Natural killer cell (primary cell): ENCODE data around the gene ZNF70. TPM values are rescaled to one million over a fixed set of nuclear protein-coding genes. Genes with fewer than 3 reads are reported as not detected.
"Not testable (repeated sequence)": the region's sequence is repeated elsewhere in the genome, so short reads cannot be mapped to it uniquely, and the experiment has no call there.

ENCODE experiments used
- ATAC-seq, 3 donors: fragments of 150-1000 bp in 2 of 3; fragments of 200-7000 bp in 1 of 3; cut with Tn5 transposase; 1 replicate in 1 of 3; 2 replicates in 2 of 3; pipeline ENCODE4 v1.10.0; 2021; ENCODE audit warnings: mild to moderate bottlenecking in 2 of 3, moderate library complexity in 2 of 3
- DNase-seq, 2 donors: peaks; one replicate each; pipeline versions ENCODE4 v3.0.0 to v3.0.0-alpha.2; 2013 to 2021; ENCODE audit warnings: mixed read lengths in 1 of 2
- H3K27ac ChIP-seq: one replicate; pipeline ENCODE4 v1.5.1; 2013; ENCODE audit warnings: mild to moderate bottlenecking, low read length
- H3K27me3 ChIP-seq: one replicate; pipeline ENCODE4 v1.6.1; 2013; ENCODE audit warnings: low read length; ENCODE audit not compliant: control insufficient read depth, insufficient read depth
- H3K36me3 ChIP-seq: one replicate; pipeline ENCODE4 v1.6.1; 2013; ENCODE audit warnings: low read length; ENCODE audit not compliant: control insufficient read depth, insufficient read depth
- H3K4me1 ChIP-seq: one replicate; pipeline ENCODE4 v1.6.1; 2013; ENCODE audit warnings: low read length; ENCODE audit not compliant: control insufficient read depth, insufficient read depth
- H3K4me3 ChIP-seq: one replicate; pipeline ENCODE4 v1.5.1; 2013; ENCODE audit warnings: low read length
- H3K9me3 ChIP-seq: one replicate; pipeline ENCODE4 v1.6.1; 2013; ENCODE audit warnings: low read length; ENCODE audit not compliant: control insufficient read depth, insufficient read depth
- H3K27ac Mint-ChIP-seq, 2 donors: one replicate each; pipeline ENCODE4 v1.8.0; 2022; ENCODE audit warnings: mild to moderate bottlenecking in 2 of 2, mixed read lengths in 2 of 2, moderate library complexity in 1 of 2
- H3K27me3 Mint-ChIP-seq, 2 donors: one replicate each; pipeline ENCODE4 v1.8.0; 2022; ENCODE audit warnings: low read depth in 2 of 2, mixed read lengths in 2 of 2
- H3K36me3 Mint-ChIP-seq: one replicate; pipeline ENCODE4 v1.8.0; 2022; ENCODE audit warnings: mixed read lengths
- H3K4me1 Mint-ChIP-seq, 2 donors: one replicate each; pipeline ENCODE4 v1.8.0; 2022; ENCODE audit warnings: mixed read lengths in 2 of 2
- H3K4me3 Mint-ChIP-seq: one replicate; pipeline ENCODE4 v1.8.0; 2022; ENCODE audit warnings: mild to moderate bottlenecking, moderate library complexity, mixed read lengths
- H3K9me3 Mint-ChIP-seq, 2 donors: one replicate each; pipeline ENCODE4 v1.8.0; 2022; ENCODE audit warnings: mixed read lengths in 2 of 2
- WGBS: methylation state at CpG from one replicate; pipeline ENCODE4 v1.1.7; 2013; ENCODE audit warnings: missing lambda C conversion rate; ENCODE audit not compliant: insufficient coverage; 5-methylcytosine and 5-hydroxymethylcytosine counted together
- intact Hi-C: fragments of 100-400 bp; cut with micrococcal nuclease; formaldehyde crosslinking; loops from one replicate; pipeline ENCODE4 v1.14.2; 2022
- total RNA-seq, 4 donors: library from RNA; stranded (reverse); fragments of 120-200 nt in 1 of 4; gene quantifications; one replicate each; pipeline versions ENCODE4 v1.2.3 to v1.2.4, GENCODE V29; 2013 to 2022
- TF ChIP-seq, protein P1 (sequence below): fragments of 200-600 bp; IDR thresholded peaks from one replicate; pipeline ENCODE4 v1.8.0; 2022; ENCODE audit warnings: antibody characterized with exemption

ZNF70 gene
- total RNA-seq, 3 donors from 2014 or later (not counting 1 experiment from before 2014, with no cell fraction given): 7.4 to 9.1 (median 7.7) TPM

DNA sequence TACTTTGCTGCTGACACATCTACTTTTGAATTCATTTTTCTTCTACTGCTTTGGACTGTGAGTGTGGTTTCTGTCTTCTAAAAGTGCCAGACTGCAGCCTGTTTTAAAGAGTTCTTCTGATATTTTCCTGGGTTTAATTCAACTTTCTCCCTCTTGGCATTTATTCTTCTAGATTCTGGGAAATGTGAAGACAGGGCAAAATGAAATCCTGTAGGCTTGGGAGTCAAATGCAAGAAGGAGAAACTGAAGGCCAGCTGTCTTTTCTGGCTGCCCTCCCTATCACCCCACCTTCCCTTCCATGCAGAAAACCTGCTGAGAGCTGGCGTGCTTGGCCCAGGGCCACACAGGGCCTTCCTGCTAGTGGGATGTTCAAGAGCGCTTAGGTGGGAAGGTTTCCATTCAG, 7.6 kb downstream of the ZNF70 start:
- TF ChIP-seq, protein P1, sequence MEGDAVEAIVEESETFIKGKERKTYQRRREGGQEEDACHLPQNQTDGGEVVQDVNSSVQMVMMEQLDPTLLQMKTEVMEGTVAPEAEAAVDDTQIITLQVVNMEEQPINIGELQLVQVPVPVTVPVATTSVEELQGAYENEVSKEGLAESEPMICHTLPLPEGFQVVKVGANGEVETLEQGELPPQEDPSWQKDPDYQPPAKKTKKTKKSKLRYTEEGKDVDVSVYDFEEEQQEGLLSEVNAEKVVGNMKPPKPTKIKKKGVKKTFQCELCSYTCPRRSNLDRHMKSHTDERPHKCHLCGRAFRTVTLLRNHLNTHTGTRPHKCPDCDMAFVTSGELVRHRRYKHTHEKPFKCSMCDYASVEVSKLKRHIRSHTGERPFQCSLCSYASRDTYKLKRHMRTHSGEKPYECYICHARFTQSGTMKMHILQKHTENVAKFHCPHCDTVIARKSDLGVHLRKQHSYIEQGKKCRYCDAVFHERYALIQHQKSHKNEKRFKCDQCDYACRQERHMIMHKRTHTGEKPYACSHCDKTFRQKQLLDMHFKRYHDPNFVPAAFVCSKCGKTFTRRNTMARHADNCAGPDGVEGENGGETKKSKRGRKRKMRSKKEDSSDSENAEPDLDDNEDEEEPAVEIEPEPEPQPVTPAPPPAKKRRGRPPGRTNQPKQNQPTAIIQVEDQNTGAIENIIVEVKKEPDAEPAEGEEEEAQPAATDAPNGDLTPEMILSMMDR: no peak
- H3K36me3 Mint-ChIP-seq: peaks cover 13% of the 10 kb centered on the region
- H3K4me3 ChIP-seq: no peak overlapping the region
- H3K27me3 Mint-ChIP-seq: no peaks in the 10 kb centered on the region
- peaks cover 28% of the 10 kb centered on the region for H3K36me3 ChIP-seq
- H3K4me3 Mint-ChIP-seq: no peak overlapping the region
- DNase-seq: no peak
- WGBS: 96% methylated on average over 2 of the region's 2 CpGs
- H3K4me1 ChIP-seq: no peaks in the 10 kb centered on the region
- intact Hi-C loops: no loop called here
- no peaks in the 10 kb centered on the region for H3K9me3 Mint-ChIP-seq
- ATAC-seq: no peak
- H3K9me3 ChIP-seq: no peaks in the 10 kb centered on the region
- H3K27ac Mint-ChIP-seq: no peak overlapping the region
- no peak overlapping the region for H3K27ac ChIP-seq
- H3K27me3 ChIP-seq: no peaks in the 10 kb centered on the region
- peaks cover 12 to 19% of the 10 kb centered on the region in 2 donors for H3K4me1 Mint-ChIP-seq

DNA sequence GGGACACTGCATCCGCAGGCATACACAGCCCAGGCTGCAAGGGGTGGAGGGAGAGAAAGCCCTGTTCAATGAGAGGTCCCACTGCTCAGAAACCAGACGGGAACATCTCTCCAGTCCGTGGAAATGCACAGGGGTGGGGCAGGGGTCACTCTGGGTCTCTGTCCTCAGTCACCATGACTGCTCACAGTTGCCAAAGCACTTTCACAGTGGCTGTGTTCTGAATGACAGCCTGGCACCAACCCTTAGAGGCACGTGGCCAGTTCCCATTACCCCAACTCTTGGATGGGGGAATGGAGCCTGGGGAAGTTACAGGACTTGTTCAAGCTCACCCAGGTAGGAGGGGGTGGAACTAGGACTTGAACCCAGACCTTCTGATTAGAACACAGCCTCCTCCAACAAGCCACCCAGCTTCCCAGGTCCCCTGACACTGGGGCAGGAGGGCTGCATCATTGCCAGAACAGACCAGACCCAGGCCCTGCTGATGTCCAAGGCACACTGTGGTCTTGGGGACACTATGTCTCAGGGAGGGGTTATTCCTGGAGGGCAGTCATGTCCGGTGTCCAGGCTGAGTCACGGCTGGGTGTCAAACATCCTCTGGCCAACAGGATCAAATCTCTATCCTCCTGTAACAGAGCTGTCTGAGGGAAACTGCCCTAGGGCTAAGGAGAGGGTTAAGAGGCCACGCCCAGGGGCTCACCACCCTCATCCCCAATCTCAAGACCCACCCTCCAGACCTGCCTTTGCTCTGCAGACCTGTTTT, 8.2 kb downstream of the ZNF70 start:
- ATAC-seq: no peak
- intact Hi-C loops: no loop called here
- 96% methylated on average over 7 of the region's 7 CpGs for WGBS
- no peaks in the 10 kb centered on the region for H3K4me1 ChIP-seq
- TF ChIP-seq, protein P1: no peak
- H3K9me3 Mint-ChIP-seq: no peaks in the 10 kb centered on the region
- H3K27me3 Mint-ChIP-seq: no peaks in the 10 kb centered on the region
- no peak overlapping the region for H3K4me3 ChIP-seq
- H3K27ac Mint-ChIP-seq: no peak overlapping the region
- no peak overlapping the region for H3K4me3 Mint-ChIP-seq
- H3K27me3 ChIP-seq: no peaks in the 10 kb centered on the region
- peaks cover 13% of the 10 kb centered on the region for H3K36me3 Mint-ChIP-seq
- no peaks in the 10 kb centered on the region for H3K9me3 ChIP-seq
- peaks cover 28% of the 10 kb centered on the region for H3K36me3 ChIP-seq
- no peak for DNase-seq
- peaks cover 12 to 19% of the 10 kb centered on the region in 2 donors for H3K4me1 Mint-ChIP-seq
- no peak overlapping the region for H3K27ac ChIP-seq

DNA sequence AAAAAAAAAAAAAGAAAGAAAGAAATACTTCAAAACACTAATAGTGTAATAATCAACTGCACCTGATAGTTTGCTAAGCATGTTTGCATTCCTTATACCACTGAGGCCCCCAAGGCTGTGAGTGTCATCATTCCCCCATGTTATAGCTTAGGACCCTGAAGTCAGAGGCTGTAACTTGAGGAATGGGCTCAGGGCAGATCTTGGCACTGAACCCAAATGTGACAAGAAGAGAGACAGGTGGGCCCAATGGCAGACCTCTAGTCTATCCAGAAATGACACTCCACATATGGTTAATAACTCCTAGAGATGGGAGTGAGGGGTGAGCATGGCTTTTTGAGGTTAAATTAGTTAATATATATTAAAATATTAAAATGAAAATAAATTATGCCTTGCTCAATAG, 13.2 kb downstream of the ZNF70 start:
- H3K9me3 ChIP-seq: no peaks in the 10 kb centered on the region
- intact Hi-C loops: no loop called here
- H3K4me3 ChIP-seq: no peak overlapping the region
- H3K27me3 ChIP-seq: no peaks in the 10 kb centered on the region
- Mint-ChIP-seq H3K36me3 (no peaks in the 10 kb centered on the region), H3K27ac (no peak overlapping the region), H3K27me3 (no peaks in the 10 kb centered on the region), H3K4me3 (no peak overlapping the region), H3K9me3 (no peaks in the 10 kb centered on the region), H3K4me1 (no peaks in the 10 kb centered on the region)
- TF ChIP-seq, protein P1: no peak
- ATAC-seq: no peak
- peaks cover 9% of the 10 kb centered on the region for H3K36me3 ChIP-seq
- no peak for DNase-seq
- H3K27ac ChIP-seq: no peak overlapping the region
- H3K4me1 ChIP-seq: no peaks in the 10 kb centered on the region

DNA sequence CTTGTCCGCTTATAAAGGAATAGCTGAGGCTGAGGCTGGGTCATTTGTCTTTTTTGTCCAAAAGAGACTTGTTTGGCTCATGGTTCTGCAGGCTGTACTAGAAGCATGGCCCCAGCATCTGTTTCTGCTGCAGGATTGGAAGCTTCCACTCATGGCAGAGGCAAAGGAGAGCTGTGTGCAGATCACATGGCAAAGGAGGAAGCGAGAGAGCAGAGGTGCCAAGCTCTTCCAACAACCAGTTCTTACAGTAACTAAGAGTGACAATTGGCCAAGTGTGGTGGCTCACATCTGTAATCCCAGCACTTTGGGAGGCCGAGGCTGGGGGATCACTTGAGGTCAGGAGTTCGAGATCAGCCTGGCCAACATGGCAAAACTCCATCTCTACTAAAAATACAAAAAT, 22.8 kb downstream of the ZNF70 start:
- H3K27ac Mint-ChIP-seq, H3K4me1 ChIP-seq, intact Hi-C loops, H3K36me3 ChIP-seq, DNase-seq, H3K27ac ChIP-seq, H3K9me3 Mint-ChIP-seq, H3K36me3 Mint-ChIP-seq, H3K4me1 Mint-ChIP-seq, H3K9me3 ChIP-seq, H3K27me3 Mint-ChIP-seq, ATAC-seq, H3K4me3 Mint-ChIP-seq, H3K27me3 ChIP-seq, H3K4me3 ChIP-seq: not testable (repeated sequence)
- 92% methylated on average over 4 of the region's 4 CpGs for WGBS
